HG02678 (cell line): ENCODE results near the gene CYP2U1.
A peak's percentile ranks its signal among the peaks of the same experiment; 100 is the strongest.
"Not testable (repeated sequence)": the region's sequence is repeated elsewhere in the genome, so short reads cannot be mapped to it uniquely, and the experiment has no call there.

ENCODE experiments used
- ATAC-seq: cut with Tn5 transposase; IDR thresholded peaks from one replicate; pipeline ENCODE4 v1.9.1; 2021; ENCODE audit warnings: mild to moderate bottlenecking, moderate library complexity; ENCODE audit not compliant: unreplicated experiment

CYP2U1 gene

GRCh38 chr4:107930821-107931774, at the start of gene CYP2U1:
CYP2U1 (plus strand) TSS chr4:107931549; CDS start chr4:107931644, 95 bp downstream.
- ATAC-seq: peak; percentile 94

- ATAC-seq: no peak
Measured at GRCh38 chr4:107885865-107886264, 45.5 kb upstream of the CYP2U1 start.

DNA sequence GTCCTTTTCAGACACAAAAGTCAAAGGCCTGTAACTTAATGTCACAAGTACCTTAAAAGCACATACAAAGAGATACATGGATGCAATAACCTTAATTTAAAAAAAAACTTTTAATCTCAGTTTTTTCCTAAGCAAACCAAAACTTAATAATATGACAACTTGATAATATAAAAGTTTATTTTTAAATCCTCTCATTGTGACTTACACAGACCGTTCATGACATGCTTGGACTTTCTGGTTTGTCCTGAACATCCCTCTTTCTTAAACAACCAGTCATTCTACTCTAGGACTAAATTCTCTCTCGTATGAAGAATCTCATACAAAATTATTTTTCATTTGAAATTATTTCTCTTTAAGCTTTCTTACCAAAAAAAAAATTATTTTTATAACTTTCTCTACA, 43.1 kb upstream of the CYP2U1 start:
- ATAC-seq: no peak

DNA sequence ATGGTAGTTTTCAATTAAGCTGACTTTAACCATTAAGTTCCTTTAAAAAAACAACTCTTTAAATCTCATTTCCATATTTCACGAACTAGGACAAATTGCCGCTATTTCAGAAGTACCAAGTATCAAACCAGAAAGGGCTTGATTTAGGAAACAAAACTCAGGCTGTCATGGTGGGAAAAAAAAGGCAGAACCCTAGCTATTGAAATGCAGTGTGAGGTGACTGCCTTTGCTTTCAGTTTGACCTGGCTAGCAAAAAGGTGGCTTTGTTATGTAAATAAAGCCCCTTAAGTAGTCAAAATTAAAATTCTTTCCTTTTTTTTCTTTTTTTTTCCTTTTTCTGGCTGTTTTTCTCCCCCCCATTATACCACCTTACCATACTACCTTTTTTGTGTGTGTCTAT, 40.6 kb upstream of the CYP2U1 start:
- ATAC-seq: no peak

- no peak for ATAC-seq
Measured at GRCh38 chr4:107891299-107891698, 40.0 kb upstream of the CYP2U1 start.

DNA sequence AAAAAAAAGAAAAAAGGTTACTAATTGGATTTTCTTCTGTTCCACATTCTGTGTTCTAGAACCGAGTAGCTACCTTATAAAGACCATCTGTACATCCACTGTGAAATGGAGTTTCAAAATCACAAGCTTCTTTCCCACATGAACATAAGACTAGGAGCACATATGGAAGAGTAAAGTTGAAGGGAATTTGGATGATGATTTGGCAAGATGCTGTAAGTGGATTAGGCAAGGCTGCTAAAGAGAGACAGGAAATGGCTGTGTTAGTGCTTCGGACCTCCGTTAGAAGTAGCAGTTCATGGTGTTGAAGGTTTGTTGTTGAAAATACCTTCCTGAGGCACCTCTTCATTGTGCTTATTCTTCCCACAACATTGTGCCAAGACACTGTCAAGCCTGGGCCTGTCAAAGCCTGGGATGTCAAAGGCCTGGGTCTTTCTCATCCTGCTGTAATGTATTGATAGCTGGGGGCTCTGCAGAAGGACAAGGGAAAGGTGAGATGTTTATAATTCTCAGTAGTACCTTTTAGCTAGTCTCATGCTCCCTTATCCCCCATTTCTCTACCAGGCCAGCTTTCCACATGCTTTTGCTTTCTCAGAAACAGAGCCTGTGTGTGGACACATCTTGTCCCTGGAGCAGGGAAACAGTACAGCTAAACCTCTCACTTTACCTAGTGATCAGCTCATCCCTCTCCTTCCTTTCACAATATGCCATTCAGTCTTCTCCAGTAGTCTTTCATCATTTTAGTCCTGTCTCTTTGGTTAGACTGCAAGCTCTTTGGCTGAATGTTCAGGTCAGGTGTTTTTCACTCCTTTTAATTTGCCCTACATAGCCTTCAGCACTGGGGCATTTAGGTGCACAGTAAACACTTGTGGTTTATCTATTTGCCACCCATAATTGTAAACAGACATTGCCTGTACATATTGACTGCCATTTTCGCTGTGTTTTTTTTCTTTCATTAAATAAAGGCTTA, 37.9 kb upstream of the CYP2U1 start:
- no peak for ATAC-seq

- ATAC-seq: no peak
Measured at GRCh38 chr4:107894138-107894603, 37.2 kb upstream of the CYP2U1 start.

- ATAC-seq: no peak
Measured at GRCh38 chr4:107896158-107896645, 35.1 kb upstream of the CYP2U1 start.

DNA sequence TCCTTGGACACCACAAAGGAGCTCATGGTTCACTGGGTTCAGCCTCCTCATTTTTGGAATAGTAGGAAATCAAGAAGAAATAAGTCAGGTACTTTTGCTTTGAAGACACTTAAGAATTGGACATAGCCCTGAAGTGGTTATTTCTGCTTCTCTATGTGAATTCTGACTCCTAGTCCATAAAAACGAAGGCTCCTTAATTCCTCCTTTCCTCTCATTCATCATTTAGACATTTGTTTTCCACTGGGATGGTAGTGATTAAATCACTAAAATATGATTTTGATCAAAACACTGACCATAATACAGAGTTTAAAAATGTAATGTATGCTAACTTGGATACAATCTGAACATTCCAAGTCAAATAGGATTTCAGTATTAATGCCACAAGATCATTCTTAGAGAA, 34.7 kb upstream of the CYP2U1 start:
- no peak for ATAC-seq

DNA sequence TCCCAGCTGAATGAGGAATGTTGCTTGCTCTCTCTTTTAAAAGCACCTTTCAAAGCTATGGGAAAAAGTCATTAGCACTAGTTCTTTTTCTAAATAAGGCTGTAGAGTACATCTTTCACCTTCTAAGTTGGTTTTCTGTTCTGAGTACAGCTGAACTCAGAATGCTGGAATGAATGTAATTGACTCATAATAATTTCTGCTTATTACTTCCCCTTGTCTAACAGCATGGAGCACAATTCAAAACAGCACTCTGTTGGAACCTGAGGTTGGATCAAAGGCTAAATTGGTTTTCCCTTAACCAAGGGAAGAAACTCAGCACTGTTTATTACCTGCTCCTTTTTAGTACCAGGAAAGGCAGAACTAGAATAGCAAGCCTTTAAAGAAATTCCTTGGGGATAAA, 33.5 kb upstream of the CYP2U1 start:
- no peak for ATAC-seq

DNA sequence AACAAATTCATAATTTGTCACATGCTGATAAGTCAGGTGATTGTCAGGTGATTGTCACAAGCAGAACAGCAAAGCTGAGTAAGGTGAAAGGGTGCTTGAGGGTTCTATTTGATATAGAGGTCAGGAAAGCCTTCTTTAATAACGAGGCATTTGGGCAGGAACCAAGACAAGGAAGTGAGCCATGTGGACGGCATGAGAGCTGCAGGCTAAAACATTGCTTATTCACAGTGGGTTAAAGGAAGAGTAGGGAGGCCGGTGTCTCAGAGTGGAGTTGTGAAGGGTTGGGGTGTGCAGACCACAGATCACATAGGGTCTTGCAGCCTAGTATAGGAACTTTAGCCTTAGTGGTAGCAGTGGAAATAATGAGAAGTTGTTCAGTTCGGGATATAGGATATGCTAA, 31.3 kb upstream of the CYP2U1 start:
- no peak for ATAC-seq

- no peak for ATAC-seq
Measured at GRCh38 chr4:107900508-107900907, 30.8 kb upstream of the CYP2U1 start.

GRCh38 chr4:107901213-107901934, 30.0 kb upstream of the CYP2U1 start:
- no peak for ATAC-seq

GRCh38 chr4:107902715-107903114, 28.6 kb upstream of the CYP2U1 start:
- peak; percentile 88 for ATAC-seq

DNA sequence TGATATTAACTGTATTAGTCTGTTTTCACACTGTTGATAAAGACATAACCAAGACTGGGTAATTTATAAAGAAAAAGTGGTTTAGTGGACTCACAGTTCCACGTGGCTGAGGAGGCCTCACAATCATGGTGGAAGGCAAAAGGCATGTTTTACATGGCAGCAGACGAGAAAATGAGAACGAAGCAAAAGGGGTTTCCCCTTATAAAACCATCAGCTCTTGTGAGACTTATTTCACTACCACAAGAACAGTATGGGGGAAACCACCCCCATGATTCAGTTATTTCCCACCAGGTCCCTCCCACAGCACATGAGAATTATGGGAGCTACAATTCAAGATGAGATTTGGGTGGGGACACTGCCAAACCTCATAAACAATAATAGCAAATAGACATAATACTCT, 26.3 kb upstream of the CYP2U1 start:
- ATAC-seq: not testable (repeated sequence)

DNA sequence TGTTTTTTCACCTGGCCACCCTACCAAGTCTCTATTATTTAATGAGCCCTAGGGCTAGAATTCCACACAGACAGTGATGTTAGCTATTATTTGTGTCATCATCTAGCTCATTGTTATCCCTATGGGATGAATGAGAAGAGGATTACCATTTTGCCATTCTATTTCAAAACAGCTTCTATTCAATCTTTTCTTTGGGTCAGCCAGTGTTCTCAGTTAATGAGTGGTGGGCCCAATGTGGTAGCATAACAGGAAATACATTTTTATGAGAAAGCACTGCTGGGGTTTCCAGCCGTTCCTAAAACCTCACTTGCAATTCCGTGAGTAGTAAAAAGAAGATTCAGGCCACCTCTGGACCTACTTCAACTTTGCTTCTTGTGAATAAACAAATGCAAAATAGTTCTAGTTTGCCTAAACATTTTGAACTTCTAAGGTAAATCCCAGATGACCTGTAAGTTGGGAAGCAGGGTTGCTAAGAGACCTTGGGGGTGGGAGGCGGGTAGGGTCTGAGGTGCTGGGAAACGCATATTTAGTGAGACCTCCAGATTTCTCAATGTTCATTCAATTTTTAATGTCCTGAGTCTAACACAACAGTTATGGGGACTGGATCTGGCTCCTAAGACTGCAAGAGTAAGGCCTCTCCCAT, 24.8 kb upstream of the CYP2U1 start:
- ATAC-seq: no peak

- ATAC-seq: no peak
Measured at GRCh38 chr4:107908377-107908776, 23.0 kb upstream of the CYP2U1 start.

GRCh38 chr4:107913283-107913899, 18.0 kb upstream of the CYP2U1 start:
- ATAC-seq: peak; percentile 91

GRCh38 chr4:107915220-107915619, 16.1 kb upstream of the CYP2U1 start:
- ATAC-seq: no peak

- no peak for ATAC-seq
Measured at GRCh38 chr4:107916623-107917022, 14.7 kb upstream of the CYP2U1 start.
